ENCODE results near the gene ZNF385A.

DNA sequence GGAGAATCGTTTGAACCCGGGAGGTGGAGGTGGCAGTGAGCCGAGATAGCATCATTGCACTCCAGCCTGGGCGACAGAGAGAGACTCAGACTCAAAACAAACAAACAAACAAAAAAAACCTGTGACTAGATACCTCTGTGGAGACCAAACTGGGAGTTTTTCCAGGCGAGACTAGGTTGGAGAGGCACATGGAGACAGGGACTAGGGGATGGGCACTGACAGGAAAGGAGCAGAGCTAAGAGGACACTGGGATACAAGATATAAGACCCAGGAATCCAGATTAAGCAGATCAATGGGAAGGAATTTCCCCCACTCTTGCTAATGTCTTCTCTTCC is 39.2 kb upstream of the ZNF385A start:
- TF ChIP-seq, protein P1, sequence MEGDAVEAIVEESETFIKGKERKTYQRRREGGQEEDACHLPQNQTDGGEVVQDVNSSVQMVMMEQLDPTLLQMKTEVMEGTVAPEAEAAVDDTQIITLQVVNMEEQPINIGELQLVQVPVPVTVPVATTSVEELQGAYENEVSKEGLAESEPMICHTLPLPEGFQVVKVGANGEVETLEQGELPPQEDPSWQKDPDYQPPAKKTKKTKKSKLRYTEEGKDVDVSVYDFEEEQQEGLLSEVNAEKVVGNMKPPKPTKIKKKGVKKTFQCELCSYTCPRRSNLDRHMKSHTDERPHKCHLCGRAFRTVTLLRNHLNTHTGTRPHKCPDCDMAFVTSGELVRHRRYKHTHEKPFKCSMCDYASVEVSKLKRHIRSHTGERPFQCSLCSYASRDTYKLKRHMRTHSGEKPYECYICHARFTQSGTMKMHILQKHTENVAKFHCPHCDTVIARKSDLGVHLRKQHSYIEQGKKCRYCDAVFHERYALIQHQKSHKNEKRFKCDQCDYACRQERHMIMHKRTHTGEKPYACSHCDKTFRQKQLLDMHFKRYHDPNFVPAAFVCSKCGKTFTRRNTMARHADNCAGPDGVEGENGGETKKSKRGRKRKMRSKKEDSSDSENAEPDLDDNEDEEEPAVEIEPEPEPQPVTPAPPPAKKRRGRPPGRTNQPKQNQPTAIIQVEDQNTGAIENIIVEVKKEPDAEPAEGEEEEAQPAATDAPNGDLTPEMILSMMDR (IDR thresholded peaks at IDR 0.05; ENCODE audit: poor library complexity, severe bottlenecking) = no peak
- no peak for TF ChIP-seq EZH2 (IDR thresholded peaks at IDR 0.05; ENCODE audit: borderline replicate concordance, insufficient read depth, low read length, poor library complexity, severe bottlenecking)
- no peak for TF ChIP-seq MXI1 (conservative IDR thresholded peaks at IDR 0.05; ENCODE audit: poor library complexity, severe bottlenecking)
